ENCODE results near the gene NFKB2.

The NFKB2 gene

DNA sequence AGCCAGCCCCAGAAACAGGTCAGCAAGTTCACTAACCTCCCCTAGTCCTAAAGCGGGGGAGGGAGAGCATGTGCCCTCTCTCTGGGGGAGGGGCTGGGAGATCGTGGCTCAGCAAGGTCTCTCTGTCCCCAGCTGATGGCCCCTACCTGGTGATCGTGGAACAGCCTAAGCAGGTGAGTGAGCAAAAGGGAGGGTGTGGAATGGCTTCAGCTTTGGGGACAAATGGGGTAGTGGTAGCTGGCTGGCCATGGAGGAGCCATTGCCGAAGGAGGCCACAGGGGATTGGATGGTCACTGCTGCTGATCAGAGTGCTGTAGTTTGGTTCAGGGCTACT is 779 bp downstream of the NFKB2 start:
- DNase-seq = no peak

DNA sequence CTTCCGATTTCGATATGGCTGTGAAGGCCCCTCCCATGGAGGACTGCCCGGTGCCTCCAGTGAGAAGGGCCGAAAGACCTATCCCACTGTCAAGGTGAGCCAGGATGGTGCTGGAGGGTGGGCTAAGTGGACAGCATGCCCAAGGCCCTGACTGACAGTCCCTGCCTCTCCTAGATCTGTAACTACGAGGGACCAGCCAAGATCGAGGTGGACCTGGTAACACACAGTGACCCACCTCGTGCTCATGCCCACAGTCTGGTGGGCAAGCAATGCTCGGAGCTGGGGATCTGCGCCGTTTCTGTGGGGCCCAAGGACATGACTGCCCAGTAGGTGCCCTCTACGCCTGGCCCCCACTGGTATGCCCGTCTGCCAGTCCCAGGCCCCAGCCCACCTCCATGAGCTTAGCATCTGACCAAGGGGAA is 1.2 kb downstream of the NFKB2 start:
- DNase-seq = no peak

DNA sequence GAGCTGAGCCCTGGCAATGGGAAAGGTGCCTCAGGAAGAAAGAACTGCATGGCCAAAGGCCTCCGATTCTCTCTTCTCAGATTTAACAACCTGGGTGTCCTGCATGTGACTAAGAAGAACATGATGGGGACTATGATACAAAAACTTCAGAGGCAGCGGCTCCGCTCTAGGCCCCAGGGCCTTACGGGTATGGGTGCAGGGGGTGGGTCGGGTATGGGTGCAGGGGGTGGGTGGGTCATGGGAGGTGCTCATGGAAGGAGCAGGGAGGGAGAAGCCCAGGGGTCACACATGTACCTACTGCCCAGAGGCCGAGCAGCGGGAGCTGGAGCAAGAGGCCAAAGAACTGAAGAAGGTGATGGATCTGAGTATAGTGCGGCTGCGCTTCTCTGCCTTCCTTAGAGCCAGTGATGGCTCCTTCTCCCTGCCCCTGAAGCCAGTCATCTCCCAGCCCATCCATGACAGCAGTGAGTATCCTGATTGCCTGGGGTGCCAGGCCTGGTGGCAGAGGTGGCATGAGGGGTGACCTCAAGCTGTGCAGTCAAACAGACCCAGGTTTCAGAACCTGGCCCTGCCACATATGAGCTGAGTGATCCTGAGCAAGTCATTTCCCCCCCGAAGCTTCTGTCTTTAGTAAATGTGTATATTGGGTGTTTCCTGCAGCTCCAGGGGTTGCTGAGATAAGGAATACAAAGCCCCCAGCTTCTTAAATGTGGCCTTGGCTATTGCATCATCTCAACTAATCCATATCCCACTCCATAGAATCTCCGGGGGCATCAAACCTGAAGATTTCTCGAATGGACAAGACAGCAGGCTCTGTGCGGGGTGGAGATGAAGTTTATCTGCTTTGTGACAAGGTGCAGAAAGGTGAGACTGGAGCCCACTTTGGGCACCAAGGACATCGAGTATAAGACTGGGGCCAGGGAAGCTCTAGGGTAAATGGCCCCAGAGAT is 2.0 kb downstream of the NFKB2 start:
- DNase-seq = no peak

GRCh38 chr10:102398172-102399020 is 2.9 kb downstream of the NFKB2 start:
- DNase-seq = no peak

DNA sequence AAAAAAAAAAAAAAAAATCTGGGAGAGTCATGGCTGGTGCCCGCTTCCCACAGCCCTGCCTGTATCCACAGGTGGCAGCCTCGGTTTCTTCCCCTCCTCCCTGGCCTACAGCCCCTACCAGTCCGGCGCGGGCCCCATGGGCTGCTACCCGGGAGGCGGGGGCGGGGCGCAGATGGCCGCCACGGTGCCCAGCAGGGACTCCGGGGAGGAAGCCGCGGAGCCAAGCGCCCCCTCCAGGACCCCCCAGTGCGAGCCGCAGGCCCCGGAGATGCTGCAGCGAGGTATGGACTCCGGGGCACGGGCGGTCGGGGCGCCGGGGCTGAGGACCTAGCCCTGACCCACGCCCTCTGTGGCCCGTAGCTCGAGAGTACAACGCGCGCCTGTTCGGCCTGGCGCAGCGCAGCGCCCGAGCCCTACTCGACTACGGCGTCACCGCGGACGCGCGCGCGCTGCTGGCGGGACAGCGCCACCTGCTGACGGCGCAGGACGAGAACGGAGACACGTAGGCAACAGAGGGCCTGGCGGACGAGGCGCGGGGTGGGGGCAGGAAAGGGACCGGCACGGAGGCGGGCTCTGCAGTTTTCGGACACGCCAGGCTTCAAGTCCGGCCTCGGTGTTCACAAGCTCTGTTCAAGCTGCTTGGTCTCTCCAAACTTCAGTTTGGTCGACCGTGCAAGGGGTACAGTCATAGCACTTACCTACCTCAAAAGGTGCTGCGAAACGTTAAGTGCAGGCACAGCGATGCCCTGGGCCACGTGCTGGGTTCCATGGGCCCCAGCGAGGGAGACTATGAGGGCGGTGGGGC is 3.9 kb downstream of the NFKB2 start:
- peak; percentile 65 for DNase-seq

DNA sequence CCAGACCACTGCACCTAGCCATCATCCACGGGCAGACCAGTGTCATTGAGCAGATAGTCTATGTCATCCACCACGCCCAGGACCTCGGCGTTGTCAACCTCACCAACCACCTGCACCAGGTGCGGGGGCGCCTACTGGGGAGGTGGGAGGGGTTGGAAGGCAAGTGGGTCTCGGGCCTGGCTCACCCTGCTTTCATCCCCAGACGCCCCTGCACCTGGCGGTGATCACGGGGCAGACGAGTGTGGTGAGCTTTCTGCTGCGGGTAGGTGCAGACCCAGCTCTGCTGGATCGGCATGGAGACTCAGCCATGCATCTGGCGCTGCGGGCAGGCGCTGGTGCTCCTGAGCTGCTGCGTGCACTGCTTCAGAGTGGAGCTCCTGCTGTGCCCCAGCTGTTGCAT is 4.6 kb downstream of the NFKB2 start:
- no peak for DNase-seq

DNA sequence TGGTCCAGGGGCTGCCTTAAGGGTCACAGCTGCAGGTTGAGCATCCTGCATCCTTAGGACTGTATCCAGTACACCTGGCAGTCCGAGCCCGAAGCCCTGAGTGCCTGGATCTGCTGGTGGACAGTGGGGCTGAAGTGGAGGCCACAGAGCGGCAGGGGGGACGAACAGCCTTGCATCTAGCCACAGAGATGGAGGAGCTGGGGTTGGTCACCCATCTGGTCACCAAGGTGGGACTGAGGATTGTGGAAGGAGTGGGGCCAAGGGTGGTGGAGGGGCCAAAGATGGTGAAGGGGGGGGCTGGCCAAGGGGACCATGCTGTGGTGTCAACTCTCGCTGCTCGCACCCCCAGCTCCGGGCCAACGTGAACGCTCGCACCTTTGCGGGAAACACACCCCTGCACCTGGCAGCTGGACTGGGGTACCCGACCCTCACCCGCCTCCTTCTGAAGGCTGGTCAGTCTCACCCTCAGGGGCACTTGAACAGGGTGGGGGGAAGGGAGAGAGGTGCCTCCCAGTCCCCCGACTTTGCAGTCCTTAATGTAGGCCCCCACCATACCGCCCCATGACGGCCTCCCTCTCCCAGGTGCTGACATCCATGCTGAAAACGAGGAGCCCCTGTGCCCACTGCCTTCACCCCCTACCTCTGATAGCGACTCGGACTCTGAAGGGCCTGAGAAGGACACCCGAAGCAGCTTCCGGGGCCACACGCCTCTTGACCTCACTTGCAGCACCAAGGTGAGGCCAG is 5.3 kb downstream of the NFKB2 start:
- DNase-seq = no peak

- DNase-seq = no peak
Observed at GRCh38 chr10:102401342-102401654, 5.8 kb downstream of the NFKB2 start.

- no peak for DNase-seq
Observed at GRCh38 chr10:102401735-102402511, 6.4 kb downstream of the NFKB2 start.

GRCh38 chr10:102402512-102402896 is 7.0 kb downstream of the NFKB2 start:
- no peak for DNase-seq

- DNase-seq = no peak
Observed at GRCh38 chr10:102403115-102403514, 7.6 kb downstream of the NFKB2 start.

DNA sequence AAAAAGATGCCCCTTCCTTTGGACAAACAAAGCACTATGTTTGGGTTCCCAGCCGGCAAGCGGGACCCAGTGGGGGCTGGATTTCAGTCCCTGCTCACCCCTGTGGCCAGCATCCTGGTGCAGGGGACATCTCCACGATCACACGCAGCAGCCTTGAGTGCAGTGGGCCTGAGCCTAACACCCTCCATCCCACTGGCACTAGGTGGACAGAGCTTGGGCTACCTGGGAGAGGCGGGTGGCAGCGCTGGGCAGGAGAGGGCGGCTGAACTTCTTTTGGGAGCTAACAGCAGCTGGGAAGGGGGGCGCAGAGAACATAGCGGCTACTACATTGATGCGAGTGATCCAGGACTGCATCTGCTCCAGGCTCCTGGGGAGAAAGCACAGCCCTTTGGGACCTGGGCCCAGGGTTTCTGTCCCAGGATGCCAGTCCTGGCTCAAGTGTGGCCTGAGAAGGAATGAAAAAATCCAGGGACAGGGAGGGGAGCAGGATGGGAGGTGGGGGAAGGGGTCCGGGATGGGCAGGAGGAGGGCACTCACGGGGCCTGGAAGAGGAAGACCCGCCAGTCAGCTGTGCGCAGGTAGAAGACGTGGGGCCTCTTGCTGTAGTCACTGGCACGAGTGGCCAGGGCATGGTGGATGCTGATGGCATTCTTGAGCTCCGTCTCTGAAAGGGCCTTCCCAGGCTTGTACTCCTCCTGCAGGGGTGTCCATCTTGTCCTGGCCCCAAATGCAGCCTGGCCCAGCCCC is 9.0 kb downstream of the NFKB2 start:
- no peak for DNase-seq

- DNase-seq = no peak
Observed at GRCh38 chr10:102405108-102405571, 9.6 kb downstream of the NFKB2 start.

DNA sequence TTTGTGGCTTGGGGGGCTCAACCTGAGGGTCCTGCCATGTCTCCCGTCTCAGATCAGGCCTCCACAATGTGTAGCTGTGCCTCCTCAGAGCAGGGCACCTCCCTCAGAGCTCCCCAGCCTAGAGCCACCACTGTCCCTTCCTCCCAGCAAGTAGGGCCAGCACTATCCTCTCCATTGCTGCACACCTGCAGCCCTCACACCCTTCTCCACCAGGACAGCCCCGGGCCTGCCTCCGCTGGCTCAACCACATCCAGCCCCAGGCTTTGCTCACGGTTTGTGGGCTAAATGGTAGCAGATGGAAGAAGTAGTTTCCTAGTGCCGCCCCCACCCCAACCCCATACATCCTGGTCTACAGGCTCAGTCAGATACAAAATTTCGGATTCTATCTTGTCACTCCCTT is 10.1 kb downstream of the NFKB2 start:
- no peak for DNase-seq

GRCh38 chr10:102406815-102407214 is 11.3 kb downstream of the NFKB2 start:
- no peak for DNase-seq

- no peak for DNase-seq
Observed at GRCh38 chr10:102407425-102408130, 12.1 kb downstream of the NFKB2 start.

GRCh38 chr10:102408131-102408727 is 12.7 kb downstream of the NFKB2 start:
- DNase-seq = no peak

DNA sequence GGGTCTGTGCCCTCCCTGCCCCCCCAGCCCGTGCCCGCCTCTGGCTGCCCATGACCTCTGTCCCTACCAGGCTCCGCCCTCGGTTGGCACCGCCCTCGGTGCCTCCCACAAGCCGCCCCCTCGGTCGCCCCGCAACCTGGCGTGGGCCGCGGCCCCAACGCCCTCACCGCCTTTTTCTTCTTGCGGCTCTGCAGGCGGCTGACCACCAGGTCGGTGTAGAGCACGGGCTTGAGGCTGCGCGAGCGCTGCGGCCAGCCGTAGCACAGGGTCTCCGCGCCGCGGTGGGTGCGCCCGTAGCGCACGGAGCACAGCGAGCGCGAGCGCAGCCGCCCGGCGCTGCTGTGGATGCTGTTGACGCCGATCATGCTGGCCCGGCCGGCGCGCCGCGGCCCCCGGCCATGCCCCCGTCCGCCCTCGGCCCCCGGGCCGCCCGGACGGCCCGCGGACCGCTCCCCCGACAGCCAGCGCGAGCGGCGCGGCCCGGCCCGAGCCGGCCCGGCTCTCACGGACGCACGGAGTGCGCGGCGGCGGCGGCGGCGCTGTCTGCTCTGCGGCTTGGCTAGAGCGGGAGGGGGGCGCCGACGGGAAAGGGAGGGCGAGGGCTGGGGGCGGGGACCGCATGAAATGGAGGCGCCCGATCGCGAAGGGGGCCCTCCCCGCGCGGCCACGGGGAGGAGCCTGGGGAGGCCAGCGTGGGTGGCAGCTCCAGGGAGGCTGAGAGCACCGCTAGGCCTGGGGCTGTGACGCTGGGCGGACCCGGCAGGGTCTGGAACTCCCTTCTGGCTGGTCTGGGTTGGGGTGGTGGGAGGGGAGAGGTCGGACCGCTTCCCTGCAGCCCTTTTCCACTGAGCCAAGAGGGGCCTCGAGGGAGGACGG is 13.5 kb downstream of the NFKB2 start:
- no peak for DNase-seq

Data from NCI-H1436 (cell line).